Testis (tissue), 3 donors: ENCODE measurements around the gene DCAF10. TPM values are rescaled to one million over a fixed set of nuclear protein-coding genes. Genes with fewer than 3 reads are reported as not detected.

Experiments used
- DNase-seq: peaks from one replicate; pipeline ENCODE4 v3.0.0-alpha.2; 2019
- H3K27ac ChIP-seq, 2 donors: fragments of 200-600 bp; sonication (generic); one replicate each; pipeline ENCODE4 v1.5.1; 2019
- H3K27me3 ChIP-seq: fragments of 200-600 bp; sonication (generic); one replicate; pipeline ENCODE4 v1.5.1; 2019
- H3K36me3 ChIP-seq: fragments of 200-600 bp; sonication (generic); one replicate; pipeline ENCODE4 v1.5.1; 2017; ENCODE audit warnings: low read depth; ENCODE audit errors: missing control alignments
- H3K4me1 ChIP-seq: fragments of 200-600 bp; sonication (generic); one replicate; pipeline ENCODE4 v1.5.1; 2019
- H3K4me3 ChIP-seq, 2 donors: fragments of 200-600 bp; sonication (generic); one replicate each; pipeline ENCODE4 v1.5.1; 2017 to 2019
- H3K9me3 ChIP-seq: fragments of 200-600 bp; sonication (generic); one replicate; pipeline ENCODE4 v1.5.1; 2017
- CTCF ChIP-seq, 3 experiments: fragments of 450-650 bp in 2 of 3; fragments of 200-600 bp in 1 of 3; sonication (generic) in 1 of 3; IDR thresholded peaks; one replicate each; pipeline ENCODE4 v1.5.1; 2016 to 2019; ENCODE audit warnings: antibody characterized with exemption in 3 of 3, mild to moderate bottlenecking in 2 of 3, moderate library complexity in 1 of 3
- POLR2A ChIP-seq: fragments of 450-650 bp; IDR thresholded peaks from one replicate; pipeline ENCODE4 v1.6.1; 2017; ENCODE audit warnings: antibody characterized with exemption, mild to moderate bottlenecking, moderate library complexity
- WGBS, 2 donors: methylation state at CpG; one replicate each; pipeline ENCODE4 v1.1.5; 2018; 5-methylcytosine and 5-hydroxymethylcytosine counted together
- intact Hi-C: fragments of 100-400 bp; cut with DNase I; formaldehyde crosslinking; loops from one replicate; pipeline ENCODE4 v1.15.1; 2023; ENCODE audit warnings: low total_unique reads
- polyA plus RNA-seq: library from polyadenylated mRNA; stranded (reverse); fragments of 350-450 nt; fragmentation: Illumina TruSeq; extraction: RNeasy Lipid Tissue Mini Kit (QIAGEN cat#74804); gene quantifications from one replicate; pipeline ENCODE4 v1.2.3, GENCODE V29; 2014; ENCODE audit warnings: low read depth, low replicate concordance; ENCODE audit not compliant: insufficient read depth
- total RNA-seq, 2 donors: library from RNA; depleted of rRNA; stranded (reverse); fragments of >200 nt; gene quantifications; one replicate each; pipeline ENCODE4 v1.2.3, GENCODE V29; 2016

Gene DCAF10
- total and polyA plus RNA-seq, 3 donors from 2014 or later = 77.3 to 104 (median 77.9) TPM

DNA sequence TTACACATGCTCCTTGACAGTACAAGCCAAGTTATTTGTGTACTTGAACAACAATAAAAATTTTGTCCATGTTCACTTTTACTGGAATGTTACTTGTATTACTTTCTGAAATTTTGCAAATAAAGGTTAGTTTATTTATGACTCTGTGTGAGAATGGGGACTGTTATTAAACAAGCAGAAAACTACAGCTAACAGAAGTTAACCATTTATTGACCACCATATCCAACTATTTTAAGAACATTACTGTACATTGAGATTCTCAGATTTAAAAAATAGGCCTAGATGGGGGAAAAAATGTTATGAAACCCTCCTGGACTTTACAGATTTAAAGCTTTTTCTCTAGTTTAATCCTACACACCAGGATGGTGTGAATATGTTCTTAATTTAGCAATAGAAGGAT, 101.5 kb downstream of the DCAF10 start:
- intact Hi-C loops = loop anchor here (10.0 kb wide), 1 partner anchor 493 kb away; the partner anchor contains the start of gene ALDH1B1
- no peak for TF ChIP-seq POLR2A
- no peak for TF ChIP-seq CTCF (IDR thresholded peaks at IDR 0.05)
- H3K9me3 ChIP-seq = no peaks in the 10 kb centered on the region
- H3K4me1 ChIP-seq = peaks cover 5% of the 10 kb centered on the region
- H3K27ac ChIP-seq = no peak overlapping the region
- DNase-seq = no peak
- H3K27me3 ChIP-seq = no peaks in the 10 kb centered on the region
- no peak overlapping the region for H3K4me3 ChIP-seq
- no peaks in the 10 kb centered on the region for H3K36me3 ChIP-seq

DNA sequence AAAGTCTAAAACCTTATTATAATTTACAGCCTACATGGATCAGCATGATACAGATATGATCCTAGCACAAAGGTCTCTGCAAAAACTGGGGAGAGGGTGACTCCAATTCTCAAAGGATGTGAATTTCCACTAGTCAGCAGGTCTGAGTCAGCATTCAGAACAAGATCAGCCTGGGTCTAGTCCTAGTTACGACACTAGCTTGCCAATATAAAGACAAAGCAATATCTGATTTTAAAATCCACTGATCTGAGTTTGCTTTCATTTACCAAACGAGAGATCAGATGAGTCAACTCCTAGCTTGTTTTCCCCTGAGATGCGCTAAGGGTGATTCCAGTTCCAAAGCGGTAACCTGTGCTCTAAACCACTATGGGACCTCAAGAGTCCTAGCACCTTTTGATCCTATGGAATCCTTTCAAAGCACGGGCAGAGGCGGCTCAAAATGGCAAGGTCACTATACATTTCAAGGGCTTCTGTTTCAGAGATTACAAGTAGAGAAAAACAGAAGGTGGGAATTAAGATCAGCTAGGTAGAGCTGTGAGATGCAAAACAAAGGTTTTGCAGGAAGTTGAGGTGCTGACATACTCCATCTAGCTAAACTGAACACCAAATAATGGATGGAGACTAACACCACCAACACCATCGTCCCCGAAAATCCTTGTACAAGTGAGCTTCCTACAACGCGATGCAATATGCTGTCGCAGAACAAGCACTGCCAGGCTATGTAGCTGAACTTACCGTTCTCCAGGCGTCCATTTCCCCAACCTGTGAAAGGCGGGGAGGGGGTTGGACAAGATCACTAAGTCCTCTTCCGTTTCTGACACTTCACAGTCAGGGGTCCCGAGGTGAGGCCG, 102.4 kb downstream of the DCAF10 start:
- intact Hi-C loops = loop anchor here (10.0 kb wide), 1 partner anchor 492 kb away; the partner anchor contains the start of gene ALDH1B1

DNA sequence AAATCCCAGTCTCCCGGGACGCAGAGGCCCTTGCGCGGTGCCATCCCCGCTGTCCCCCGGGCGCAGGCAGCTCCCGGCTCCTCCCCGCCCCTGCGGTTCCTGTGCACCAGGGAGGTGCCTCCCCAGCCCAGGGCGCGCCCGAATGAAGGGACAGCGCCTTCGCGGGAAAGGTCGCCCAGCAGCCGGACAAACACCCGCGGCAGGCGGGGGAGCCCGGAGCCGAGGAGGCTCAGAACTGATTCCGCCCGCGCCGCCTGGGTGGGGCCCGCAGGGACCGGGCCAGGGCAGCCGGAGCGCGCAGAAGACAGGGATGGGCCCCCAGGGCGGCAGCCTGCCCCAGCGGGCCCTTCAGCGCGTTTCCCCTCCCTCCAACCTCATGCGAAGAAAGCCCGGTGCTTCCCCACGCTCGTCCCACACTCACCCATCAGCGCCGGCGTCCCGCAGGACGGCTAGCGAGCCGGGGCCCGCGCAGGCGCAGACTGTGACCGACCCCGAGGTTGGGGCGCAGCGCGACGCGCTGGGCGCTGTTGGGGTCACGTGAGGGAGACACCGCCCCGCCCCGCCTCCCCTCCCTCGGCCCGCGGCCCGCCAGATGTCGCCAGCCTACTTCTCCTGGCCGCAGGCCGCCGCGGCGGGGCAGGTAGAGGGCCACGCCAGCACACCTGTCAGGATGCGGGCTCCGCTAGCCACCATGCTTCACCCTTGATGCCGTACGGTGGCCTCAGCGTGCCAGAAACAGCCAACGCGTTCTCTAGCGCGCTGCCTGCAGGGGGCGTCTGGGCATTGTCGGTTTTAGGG, 103.2 kb downstream of the DCAF10 start, which contains the start of gene SLC25A51:
Gene SLC25A51 (minus strand): TSS at position 481 of the 798 bp plus-strand sequence. CDS start 15,577 bp downstream, outside the sequence.
- intact Hi-C loops = loop anchor here (10.0 kb wide), 1 partner anchor 491 kb away; the partner anchor contains the start of gene ALDH1B1
- Histone ChIP-seq H3K36me3 (no peaks in the 10 kb centered on the region), H3K27me3 (no peaks in the 10 kb centered on the region), H3K4me1 (peaks cover 5% of the 10 kb centered on the region), H3K9me3 (no peaks in the 10 kb centered on the region), H3K4me3 (peak within 1 kb of the TSS; percentile 86 to 98), H3K27ac (peak within 1 kb of the TSS; percentile 89 to 90)
- 0% methylated on average over 11 to 57 of the region's 84 CpGs for WGBS, 2 donors
- DNase-seq = peak; percentile 95
- TF ChIP-seq CTCF (IDR thresholded peaks at IDR 0.05) (peak; percentile 84 to 98 (median 98)), POLR2A (no peak)

More for the DNA sequence above, 102.4 kb downstream of the DCAF10 start:
- TF ChIP-seq CTCF (IDR thresholded peaks at IDR 0.05) (no peak), POLR2A (no peak)
- H3K9me3 ChIP-seq = no peaks in the 10 kb centered on the region
- H3K4me3 ChIP-seq = peak overlapping the region; percentile 86 to 98
- H3K36me3 ChIP-seq = no peaks in the 10 kb centered on the region
- H3K27ac ChIP-seq = peak overlapping the region; percentile 89 to 90
- 5 to 6% methylated on average over 15 to 17 of the region's 17 CpGs for WGBS, 2 donors
- peak; percentile 25 for DNase-seq
- peaks cover 5% of the 10 kb centered on the region for H3K4me1 ChIP-seq
- H3K27me3 ChIP-seq = no peaks in the 10 kb centered on the region

GRCh38 chr9:37904445-37905130, 104.0 kb downstream of the DCAF10 start:
- intact Hi-C loops = loop anchor here (10.0 kb wide), 1 partner anchor 490 kb away; the partner anchor contains the start of gene ALDH1B1
- DNase-seq = peak; percentile 44
- H3K4me1 ChIP-seq = peaks cover 5% of the 10 kb centered on the region
- H3K27ac ChIP-seq = peak overlapping the region; percentile 89 to 90
- WGBS, 2 donors = 17 to 21% methylated on average over 28 to 36 of the region's 36 CpGs
- H3K9me3 ChIP-seq = no peaks in the 10 kb centered on the region
- no peaks in the 10 kb centered on the region for H3K36me3 ChIP-seq
- H3K27me3 ChIP-seq = no peaks in the 10 kb centered on the region
- peak overlapping the region; percentile 86 to 98 for H3K4me3 ChIP-seq
- no peak for TF ChIP-seq POLR2A
- no peak for TF ChIP-seq CTCF (IDR thresholded peaks at IDR 0.05)
